ENCODE data around the gene PRPF38A.

The PRPF38A gene

DNA sequence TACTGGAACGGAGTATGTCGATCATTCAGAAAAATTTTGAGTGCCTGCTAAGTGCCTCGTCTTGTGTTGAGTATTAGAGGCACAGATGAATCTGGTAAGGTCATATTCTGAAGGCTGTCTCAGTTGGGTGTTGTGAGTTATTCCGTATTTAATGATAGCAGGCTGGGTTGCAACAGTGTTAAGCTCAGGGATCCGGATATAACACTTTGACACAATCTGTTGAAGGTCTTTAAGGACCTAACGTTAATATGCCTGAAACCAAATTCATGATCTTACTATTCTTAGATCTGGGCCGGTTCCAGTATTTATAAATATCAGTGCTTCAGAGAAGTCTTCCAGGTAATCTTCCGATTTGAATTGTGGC, 555 bp downstream of the PRPF38A start:
- ChIA-PET POLR2A (interaction anchor here (1.0 to 1.5 kb wide), 3 partner anchors 8 to 22 kb away, joined by 3 to 4 read pairs (median 3); no protein-coding TSS in a partner anchor), CTCF (interaction anchor here (0.6 to 2.1 kb wide), 8 partner anchors 9 to 287 kb away, joined by 3 to 10 read pairs (median 4); no protein-coding TSS in a partner anchor)
- DNase-seq (ENCODE audit: low read depth, low spot score), result no peak
- H3K4me3 ChIP-seq (ENCODE audit: low read depth, low read length), result peak overlapping the region; percentile 99
- TF ChIP-seq, protein P1, sequence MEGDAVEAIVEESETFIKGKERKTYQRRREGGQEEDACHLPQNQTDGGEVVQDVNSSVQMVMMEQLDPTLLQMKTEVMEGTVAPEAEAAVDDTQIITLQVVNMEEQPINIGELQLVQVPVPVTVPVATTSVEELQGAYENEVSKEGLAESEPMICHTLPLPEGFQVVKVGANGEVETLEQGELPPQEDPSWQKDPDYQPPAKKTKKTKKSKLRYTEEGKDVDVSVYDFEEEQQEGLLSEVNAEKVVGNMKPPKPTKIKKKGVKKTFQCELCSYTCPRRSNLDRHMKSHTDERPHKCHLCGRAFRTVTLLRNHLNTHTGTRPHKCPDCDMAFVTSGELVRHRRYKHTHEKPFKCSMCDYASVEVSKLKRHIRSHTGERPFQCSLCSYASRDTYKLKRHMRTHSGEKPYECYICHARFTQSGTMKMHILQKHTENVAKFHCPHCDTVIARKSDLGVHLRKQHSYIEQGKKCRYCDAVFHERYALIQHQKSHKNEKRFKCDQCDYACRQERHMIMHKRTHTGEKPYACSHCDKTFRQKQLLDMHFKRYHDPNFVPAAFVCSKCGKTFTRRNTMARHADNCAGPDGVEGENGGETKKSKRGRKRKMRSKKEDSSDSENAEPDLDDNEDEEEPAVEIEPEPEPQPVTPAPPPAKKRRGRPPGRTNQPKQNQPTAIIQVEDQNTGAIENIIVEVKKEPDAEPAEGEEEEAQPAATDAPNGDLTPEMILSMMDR (IDR thresholded peaks at IDR 0.05; ENCODE audit: insufficient read depth, low read length, missing control alignments), result no peak

DNA sequence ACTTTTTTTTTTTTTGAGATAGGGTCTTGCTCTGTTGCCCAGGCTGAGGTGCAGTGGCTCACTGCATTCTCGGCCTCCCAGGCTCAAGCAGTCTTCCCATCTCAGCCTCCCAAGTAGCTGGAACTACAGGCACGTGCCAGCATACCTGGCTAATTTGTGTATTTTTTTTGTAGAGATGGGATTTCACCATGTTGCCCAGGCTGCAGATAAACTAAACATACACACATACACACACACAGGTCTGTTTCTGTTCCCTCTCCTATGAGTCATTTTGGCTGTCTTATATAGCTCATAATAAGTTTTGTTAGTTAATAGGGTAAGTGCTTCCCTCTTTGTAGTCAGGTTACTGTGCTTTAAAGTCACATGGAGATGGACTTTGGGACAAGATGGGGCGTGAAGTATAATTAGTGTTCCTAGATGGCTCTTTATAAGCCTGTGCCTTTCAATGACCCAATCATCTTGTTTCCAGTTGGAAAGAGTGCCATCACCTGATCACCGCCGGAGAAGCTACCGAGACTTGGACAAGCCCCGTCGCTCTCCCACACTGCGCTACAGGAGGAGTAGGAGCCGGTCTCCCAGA, 9.1 kb downstream of the PRPF38A start:
- no peak for DNase-seq (ENCODE audit: low read depth, low spot score)
- TF ChIP-seq, protein P1 (IDR thresholded peaks at IDR 0.05; ENCODE audit: insufficient read depth, low read length, missing control alignments), result no peak
- POLR2A ChIA-PET, result interaction anchor here (1.4 kb wide), 1 partner anchor 9 kb away, joined by 3 read pairs; the partner anchor contains the start of genes ORC1 and PRPF38A
- no peak overlapping the region for H3K4me3 ChIP-seq (ENCODE audit: low read depth, low read length)
- CTCF ChIA-PET, result interaction anchor here (1.5 kb wide), 1 partner anchor 9 kb away, joined by 4 read pairs; no protein-coding TSS in a partner anchor

DNA sequence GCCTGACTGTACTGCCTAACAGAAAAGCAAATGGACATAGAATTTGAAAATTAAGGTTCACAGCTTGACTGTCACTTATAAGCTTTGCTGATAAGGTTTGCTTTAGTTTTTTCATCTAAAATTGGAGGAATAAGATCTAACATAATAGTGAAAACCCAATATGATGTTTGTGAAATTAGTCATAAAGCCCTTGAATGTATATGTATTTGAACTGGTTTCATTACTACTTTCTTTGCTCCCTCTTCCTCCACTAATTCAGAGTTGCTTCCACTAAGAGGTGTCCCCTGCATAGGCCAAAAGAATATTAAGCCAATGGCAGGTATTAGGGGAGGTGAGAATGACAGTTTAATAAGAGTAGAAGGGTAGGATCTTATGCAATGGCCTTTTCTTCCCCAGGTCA, 10.5 kb downstream of the PRPF38A start:
- no peak overlapping the region for H3K4me3 ChIP-seq (ENCODE audit: low read depth, low read length)
- CTCF ChIA-PET, result interaction anchor here (1.5 kb wide), 1 partner anchor 10 kb away, joined by 4 read pairs; no protein-coding TSS in a partner anchor
- TF ChIP-seq, protein P1 (IDR thresholded peaks at IDR 0.05; ENCODE audit: insufficient read depth, low read length, missing control alignments), result no peak
- DNase-seq (ENCODE audit: low read depth, low spot score), result no peak
- POLR2A ChIA-PET, result no interaction called here

DNA sequence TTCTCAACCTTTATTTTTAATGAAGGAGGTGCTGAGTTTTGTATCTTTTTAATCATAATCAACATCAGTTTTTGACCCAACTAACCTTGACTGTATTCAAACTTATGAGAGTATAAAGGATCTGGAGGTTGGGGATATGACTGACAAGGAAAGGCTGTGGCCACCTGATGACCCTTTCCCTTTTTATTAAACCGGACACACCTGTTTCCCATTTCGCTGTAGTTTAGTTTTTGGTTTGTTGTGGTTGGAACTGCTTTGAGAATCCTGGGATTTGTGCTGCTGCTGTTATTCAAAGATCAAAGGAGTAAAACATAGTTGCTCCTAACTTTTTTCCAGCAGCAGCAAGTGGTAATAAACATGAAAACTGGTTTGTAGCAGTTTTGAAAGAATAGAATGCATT, 12.4 kb downstream of the PRPF38A start:
- DNase-seq (ENCODE audit: low read depth, low spot score), result no peak
- ChIA-PET CTCF (no interaction called here), POLR2A (no interaction called here)
- no peak overlapping the region for H3K4me3 ChIP-seq (ENCODE audit: low read depth, low read length)
- TF ChIP-seq, protein P1 (IDR thresholded peaks at IDR 0.05; ENCODE audit: insufficient read depth, low read length, missing control alignments), result no peak

DNA sequence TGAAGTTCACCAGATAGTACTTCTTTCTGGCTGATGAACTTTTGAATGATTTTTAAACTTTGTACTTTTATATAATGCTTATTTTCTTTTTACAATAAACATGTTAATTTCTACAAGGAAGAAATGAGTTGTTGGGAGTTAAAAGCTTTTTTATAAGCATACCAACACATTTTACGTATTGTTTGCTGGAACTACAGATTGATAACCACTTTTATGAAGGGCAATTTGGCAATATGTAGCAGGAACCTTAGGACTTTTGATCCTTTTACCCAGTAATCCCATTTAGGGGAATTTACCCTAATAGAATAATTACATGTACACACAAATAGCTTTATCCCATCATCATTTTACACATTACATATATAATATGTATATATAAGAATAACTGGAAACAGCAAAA, 16.3 kb downstream of the PRPF38A start:
- ChIA-PET POLR2A (no interaction called here), CTCF (interaction anchor here (0.8 kb wide), 1 partner anchor 15 kb away, joined by 3 read pairs; no protein-coding TSS in a partner anchor)
- H3K4me3 ChIP-seq (ENCODE audit: low read depth, low read length), result no peak overlapping the region
- DNase-seq (ENCODE audit: low read depth, low spot score), result no peak
- TF ChIP-seq, protein P1 (IDR thresholded peaks at IDR 0.05; ENCODE audit: insufficient read depth, low read length, missing control alignments), result no peak

GRCh38 chr1:52423055-52423454, 18.7 kb downstream of the PRPF38A start:
- H3K4me3 ChIP-seq (ENCODE audit: low read depth, low read length), result no peak overlapping the region
- ChIA-PET POLR2A (no interaction called here), CTCF (interaction anchor here (1.6 kb wide), 2 partner anchors 18 to 263 kb away, joined by 5 read pairs; no protein-coding TSS in a partner anchor)
- TF ChIP-seq, protein P1 (IDR thresholded peaks at IDR 0.05; ENCODE audit: insufficient read depth, low read length, missing control alignments), result no peak
- DNase-seq (ENCODE audit: low read depth, low spot score), result no peak

All from AG04449 (cell line).